Endodermal cell (in vitro differentiated cells): ENCODE data around the gene METRNL. TPM values are rescaled to one million over a fixed set of nuclear protein-coding genes. Genes with fewer than 3 reads are reported as not detected.

Experiments used
- DNase-seq: peaks from one replicate; pipeline ENCODE4 v3.0.0-alpha.2; 2017
- H3K27ac ChIP-seq: 2 replicates; pipeline ENCODE4 v1.5.1; 2013; ENCODE audit warnings: mild to moderate bottlenecking, low read depth, low read length, moderate library complexity
- H3K27me3 ChIP-seq: 2 replicates; pipeline ENCODE4 v1.6.1; 2013; ENCODE audit warnings: mild to moderate bottlenecking, low read length, moderate library complexity; ENCODE audit not compliant: insufficient read depth, control insufficient read depth, poor library complexity, severe bottlenecking
- H3K36me3 ChIP-seq: 2 replicates; pipeline ENCODE4 v1.7.0; 2013; ENCODE audit warnings: mild to moderate bottlenecking, low read length, moderate library complexity; ENCODE audit not compliant: control insufficient read depth, insufficient read depth
- H3K4me1 ChIP-seq: one replicate; pipeline ENCODE4 v1.7.0; 2013; ENCODE audit warnings: low read length; ENCODE audit not compliant: control insufficient read depth, insufficient read depth
- H3K4me3 ChIP-seq: 2 replicates; pipeline ENCODE4 v1.5.1; 2013; ENCODE audit warnings: mild to moderate bottlenecking, low read length, moderate library complexity
- H3K9ac ChIP-seq: 2 replicates; pipeline ENCODE4 v1.6.1; 2013; ENCODE audit warnings: mild to moderate bottlenecking, low read length, moderate library complexity; ENCODE audit not compliant: poor library complexity, severe bottlenecking; ENCODE audit errors: extremely low read depth
- H3K9me3 ChIP-seq: 2 replicates; pipeline ENCODE4 v1.6.1; 2013; ENCODE audit warnings: mild to moderate bottlenecking, low read length, moderate library complexity; ENCODE audit not compliant: control insufficient read depth
- H3K27ac Mint-ChIP-seq: 2 replicates; pipeline ENCODE4 v1.8.0; 2020; ENCODE audit warnings: mixed read lengths
- H3K27me3 Mint-ChIP-seq: 2 replicates; pipeline ENCODE4 v1.8.0; 2021; ENCODE audit warnings: mild to moderate bottlenecking, mixed read lengths; ENCODE audit not compliant: insufficient read depth
- H3K36me3 Mint-ChIP-seq: 2 replicates; pipeline ENCODE4 v1.8.0; 2020; ENCODE audit warnings: low read depth, mixed read lengths
- H3K4me1 Mint-ChIP-seq: 2 replicates; pipeline ENCODE4 v1.8.0; 2020; ENCODE audit warnings: mixed read lengths
- H3K4me3 Mint-ChIP-seq: 2 replicates; pipeline ENCODE4 v1.8.0; 2020; ENCODE audit warnings: mild to moderate bottlenecking, moderate library complexity, mixed read lengths
- H3K9me3 Mint-ChIP-seq: 2 replicates; pipeline ENCODE4 v1.8.0; 2020; ENCODE audit warnings: mild to moderate bottlenecking, mixed read lengths
- CTCF ChIP-seq: fragments of 200-600 bp; sonication (generic); conservative IDR thresholded peaks from 2 replicates; pipeline ENCODE4 v1.5.0; 2021; ENCODE audit warnings: antibody characterized with exemption, mild to moderate bottlenecking
- WGBS, 2 experiments: methylation state at CpG; one replicate each; pipeline versions ENCODE4 v1.1.5 to v1.1.7; 2013; ENCODE audit warnings: missing lambda C conversion rate in 2 of 2, mixed read lengths in 1 of 2; ENCODE audit not compliant: insufficient coverage in 1 of 2, insufficient read length in 1 of 2; 5-methylcytosine and 5-hydroxymethylcytosine counted together
- total RNA-seq, 2 donors: library from RNA; stranded (reverse); fragmentation: NEBNext Ultra II Directional in 1 of 2; extraction: Animal tissue kit (Norgen Biotek cat#: 25700) in 1 of 2; gene quantifications; 2 replicates in 1 of 2; 3 replicates in 1 of 2; pipeline ENCODE4 v1.2.1, GENCODE V29; 2021

Gene METRNL
- total RNA-seq, 2 donors from 2014 or later = 7.3 to 10.3 TPM

DNA sequence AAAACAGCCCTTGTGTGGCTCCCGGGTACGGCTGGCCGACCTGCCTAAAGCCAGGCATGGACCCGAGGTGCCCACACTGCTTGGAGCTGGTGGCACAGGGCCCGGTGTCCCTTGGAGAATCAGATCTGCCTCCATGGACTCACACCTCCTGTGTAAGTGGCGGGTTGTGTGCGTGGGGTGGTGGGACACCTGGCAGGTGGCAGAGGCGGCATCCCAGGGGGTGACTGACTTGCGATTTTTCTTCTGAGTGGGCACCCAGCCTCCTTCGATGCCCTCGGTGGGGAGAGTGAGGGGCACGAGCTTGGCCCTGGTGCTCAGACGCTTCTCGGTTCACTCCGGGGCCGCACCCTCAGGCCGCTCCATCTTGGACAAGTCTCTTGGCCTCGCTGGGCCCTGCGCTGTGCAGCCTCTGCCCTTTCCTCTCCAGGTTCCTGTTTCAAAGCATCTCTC is 35.8 kb downstream of the METRNL start:
- Histone ChIP-seq H3K27me3 (peaks cover 2% of the 10 kb centered on the region), H3K36me3 (no peaks in the 10 kb centered on the region), H3K9ac (no peak overlapping the region), H3K4me1 (no peaks in the 10 kb centered on the region), H3K9me3 (no peaks in the 10 kb centered on the region), H3K27ac (no peak overlapping the region), H3K4me3 (no peak overlapping the region)
- no peak for DNase-seq
- H3K36me3 Mint-ChIP-seq = no peaks in the 10 kb centered on the region
- no peak overlapping the region for H3K27ac Mint-ChIP-seq
- WGBS, 2 experiments = 92 to 96% methylated on average over 11 to 19 of the region's 19 CpGs
- H3K9me3 Mint-ChIP-seq = no peaks in the 10 kb centered on the region
- H3K4me3 Mint-ChIP-seq = no peak overlapping the region
- H3K27me3 Mint-ChIP-seq = peaks cover 14% of the 10 kb centered on the region
- H3K4me1 Mint-ChIP-seq = peaks cover 7% of the 10 kb centered on the region
- no peak for TF ChIP-seq CTCF

DNA sequence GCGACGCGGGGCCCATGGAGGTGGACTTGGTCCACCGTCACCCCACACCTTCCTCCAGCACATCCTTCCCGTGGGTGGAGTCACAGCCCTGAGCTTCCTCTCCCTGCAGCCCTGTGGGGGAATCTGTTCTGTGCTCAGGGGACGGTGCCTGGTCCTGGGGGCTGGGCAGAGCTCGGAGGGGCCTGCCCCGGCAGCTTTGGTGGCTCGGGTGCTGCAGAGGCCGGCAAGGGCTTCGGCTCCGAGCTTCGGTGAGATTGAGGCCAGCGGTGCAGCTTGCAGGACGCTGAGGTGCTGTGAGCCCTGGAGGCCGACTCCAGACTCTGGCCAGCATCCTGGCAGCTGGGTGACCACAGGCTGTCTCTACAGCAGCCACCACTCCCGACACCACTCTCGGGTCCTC is 36.4 kb downstream of the METRNL start:
- no peak for TF ChIP-seq CTCF
- Histone ChIP-seq H3K4me1 (no peaks in the 10 kb centered on the region), H3K27me3 (peaks cover 9% of the 10 kb centered on the region), H3K27ac (no peak overlapping the region), H3K9ac (no peak overlapping the region), H3K9me3 (no peaks in the 10 kb centered on the region), H3K4me3 (no peak overlapping the region), H3K36me3 (no peaks in the 10 kb centered on the region)
- Mint-ChIP-seq H3K27me3 (peaks cover 20% of the 10 kb centered on the region), H3K4me1 (peaks cover 1% of the 10 kb centered on the region), H3K36me3 (no peaks in the 10 kb centered on the region), H3K9me3 (no peaks in the 10 kb centered on the region), H3K27ac (no peak overlapping the region), H3K4me3 (no peak overlapping the region)
- WGBS, 2 experiments = 94 to 95% methylated on average over 4 to 16 of the region's 18 CpGs
- no peak for DNase-seq

DNA sequence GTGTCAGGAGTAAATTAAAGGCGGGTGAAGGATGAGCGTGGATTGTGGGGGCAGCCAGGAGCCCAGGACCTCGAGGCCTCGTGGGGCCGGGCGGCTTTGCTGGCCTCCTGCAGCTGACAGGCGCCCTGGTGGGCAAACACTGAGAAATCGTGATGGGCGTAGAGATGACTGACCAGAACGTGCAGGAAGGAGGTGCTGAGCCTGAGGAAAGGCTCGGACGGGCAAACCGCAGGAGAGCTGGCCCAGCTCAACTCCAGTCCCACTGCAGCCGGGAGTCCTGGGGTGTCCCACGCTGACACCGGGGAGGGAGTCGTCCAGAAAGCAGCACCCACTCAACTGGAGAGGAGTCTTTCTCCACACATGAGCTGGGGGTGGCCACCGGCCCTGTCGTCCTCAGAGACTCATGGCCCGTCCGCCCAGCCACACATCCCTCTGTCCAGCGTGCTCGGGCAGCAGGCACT is 36.9 kb downstream of the METRNL start:
- H3K4me3 ChIP-seq = no peak overlapping the region
- no peaks in the 10 kb centered on the region for H3K9me3 ChIP-seq
- peaks cover 1% of the 10 kb centered on the region for H3K4me1 Mint-ChIP-seq
- H3K27ac ChIP-seq = no peak overlapping the region
- H3K27ac Mint-ChIP-seq = no peak overlapping the region
- H3K36me3 Mint-ChIP-seq = no peaks in the 10 kb centered on the region
- no peaks in the 10 kb centered on the region for H3K4me1 ChIP-seq
- WGBS, 2 experiments = 91 to 93% methylated on average over 18 to 23 of the region's 23 CpGs
- H3K36me3 ChIP-seq = no peaks in the 10 kb centered on the region
- no peaks in the 10 kb centered on the region for H3K9me3 Mint-ChIP-seq
- H3K27me3 Mint-ChIP-seq = peaks cover 20% of the 10 kb centered on the region
- no peak for TF ChIP-seq CTCF
- no peak overlapping the region for H3K9ac ChIP-seq
- H3K27me3 ChIP-seq = peaks cover 12% of the 10 kb centered on the region
- DNase-seq = no peak
- no peak overlapping the region for H3K4me3 Mint-ChIP-seq
